DMS 273 (cell line): ENCODE data around the gene PGF.

Source experiments
- DNase-seq: peaks from one replicate; lab custom pipeline; 2025; ENCODE audit not compliant: unreplicated experiment; lab: John Stamatoyannopoulos, UW

Gene PGF

GRCh38 chr14:74959596-74960180 is 4.3 kb upstream of the PGF start:
- DNase-seq: no peak

- no peak for DNase-seq
These were observed 1.1 kb upstream of the PGF start for GRCh38 chr14:74956280-74957072.

GRCh38 chr14:74956027-74956279 is 556 bp upstream of the PGF start:
- DNase-seq: no peak

GRCh38 chr14:74954947-74955228 is 509 bp downstream of the PGF start:
- DNase-seq: peak; percentile 41

- DNase-seq: peak; percentile 92
These were observed 1.0 kb downstream of the PGF start for GRCh38 chr14:74954232-74954946.

GRCh38 chr14:74953686-74954085 is 1.7 kb downstream of the PGF start:
- DNase-seq: peak; percentile 55

- peak; percentile 96 for DNase-seq
These were observed 2.5 kb downstream of the PGF start for GRCh38 chr14:74952697-74953484.

GRCh38 chr14:74952180-74952665 is 3.2 kb downstream of the PGF start:
- no peak for DNase-seq

GRCh38 chr14:74951443-74952179 is 3.8 kb downstream of the PGF start:
- DNase-seq: no peak

- no peak for DNase-seq
These were observed 4.5 kb downstream of the PGF start for GRCh38 chr14:74950795-74951442.

GRCh38 chr14:74949859-74950573 is 5.4 kb downstream of the PGF start:
- no peak for DNase-seq

- no peak for DNase-seq
These were observed 6.2 kb downstream of the PGF start for GRCh38 chr14:74949191-74949601.

GRCh38 chr14:74948228-74949175 is 6.9 kb downstream of the PGF start:
- no peak for DNase-seq

- no peak for DNase-seq
These were observed 7.8 kb downstream of the PGF start for GRCh38 chr14:74947353-74948227.

GRCh38 chr14:74946659-74947281 is 8.6 kb downstream of the PGF start:
- DNase-seq: no peak

GRCh38 chr14:74945852-74946658 is 9.3 kb downstream of the PGF start:
- DNase-seq: peak; percentile 89
